ENCODE data around the gene STK26. TPM values are rescaled to one million over a fixed set of nuclear protein-coding genes. Genes with fewer than 3 reads are reported as not detected.
"Not testable (repeated sequence)": the region's sequence is repeated elsewhere in the genome, so short reads cannot be mapped to it uniquely, and the experiment has no call there.

STK26 gene
- total RNA-seq, 1 donor from 2014 or later: 17.9 TPM

DNA sequence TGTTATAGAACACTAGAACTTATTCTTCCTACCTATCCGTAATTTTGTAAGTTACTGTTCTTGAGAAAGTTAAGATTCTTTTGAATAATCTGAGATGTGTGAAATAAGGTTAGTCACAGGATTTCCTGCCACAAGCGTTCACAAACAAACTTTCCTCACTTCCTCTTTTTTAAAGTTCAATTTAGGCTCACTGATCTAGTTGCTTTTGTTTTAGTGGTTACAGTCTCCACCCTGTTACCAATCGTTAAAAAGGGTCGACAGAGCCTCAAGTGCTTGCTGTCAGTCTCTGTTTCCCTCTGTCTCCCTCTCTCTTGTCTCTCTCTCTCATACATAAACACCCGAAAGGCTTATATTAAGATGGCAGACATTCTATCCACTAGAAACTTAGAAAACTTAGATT lies 35.9 kb upstream of the STK26 start:
- Mint-ChIP-seq H3K27me3 (ENCODE audit: low read depth) (peaks cover 11% of the 10 kb centered on the region), H3K9me3 (ENCODE audit: low read depth) (peaks cover 3% of the 10 kb centered on the region), H3K36me3 (ENCODE audit: low read depth) (no peaks in the 10 kb centered on the region), H3K4me1 (ENCODE audit: low read depth) (peaks cover 2% of the 10 kb centered on the region), H3K4me3 (ENCODE audit: unreplicated experiment) (no peak overlapping the region), H3K27ac (ENCODE audit: unreplicated experiment) (no peak overlapping the region)
- DNase-seq (ENCODE audit: low spot score): no peak
- TF ChIP-seq, protein P1, sequence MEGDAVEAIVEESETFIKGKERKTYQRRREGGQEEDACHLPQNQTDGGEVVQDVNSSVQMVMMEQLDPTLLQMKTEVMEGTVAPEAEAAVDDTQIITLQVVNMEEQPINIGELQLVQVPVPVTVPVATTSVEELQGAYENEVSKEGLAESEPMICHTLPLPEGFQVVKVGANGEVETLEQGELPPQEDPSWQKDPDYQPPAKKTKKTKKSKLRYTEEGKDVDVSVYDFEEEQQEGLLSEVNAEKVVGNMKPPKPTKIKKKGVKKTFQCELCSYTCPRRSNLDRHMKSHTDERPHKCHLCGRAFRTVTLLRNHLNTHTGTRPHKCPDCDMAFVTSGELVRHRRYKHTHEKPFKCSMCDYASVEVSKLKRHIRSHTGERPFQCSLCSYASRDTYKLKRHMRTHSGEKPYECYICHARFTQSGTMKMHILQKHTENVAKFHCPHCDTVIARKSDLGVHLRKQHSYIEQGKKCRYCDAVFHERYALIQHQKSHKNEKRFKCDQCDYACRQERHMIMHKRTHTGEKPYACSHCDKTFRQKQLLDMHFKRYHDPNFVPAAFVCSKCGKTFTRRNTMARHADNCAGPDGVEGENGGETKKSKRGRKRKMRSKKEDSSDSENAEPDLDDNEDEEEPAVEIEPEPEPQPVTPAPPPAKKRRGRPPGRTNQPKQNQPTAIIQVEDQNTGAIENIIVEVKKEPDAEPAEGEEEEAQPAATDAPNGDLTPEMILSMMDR (IDR thresholded peaks at IDR 0.05): no peak

- H3K27me3 Mint-ChIP-seq (ENCODE audit: low read depth): peaks cover 9% of the 10 kb centered on the region
- H3K36me3 Mint-ChIP-seq (ENCODE audit: low read depth): no peaks in the 10 kb centered on the region
- H3K4me1 Mint-ChIP-seq (ENCODE audit: low read depth): peaks cover 2% of the 10 kb centered on the region
- no peak overlapping the region for H3K27ac Mint-ChIP-seq (ENCODE audit: unreplicated experiment)
- TF ChIP-seq, protein P1 (IDR thresholded peaks at IDR 0.05): no peak
- no peak for DNase-seq (ENCODE audit: low spot score)
- peaks cover 3% of the 10 kb centered on the region for H3K9me3 Mint-ChIP-seq (ENCODE audit: low read depth)
- H3K4me3 Mint-ChIP-seq (ENCODE audit: unreplicated experiment): no peak overlapping the region
Observed at GRCh38 chrX:131988236-131988635, 34.9 kb upstream of the STK26 start.

GRCh38 chrX:132001127-132001526 lies 22.0 kb upstream of the STK26 start:
- Mint-ChIP-seq H3K4me1 (ENCODE audit: low read depth) (no peaks in the 10 kb centered on the region), H3K27ac (ENCODE audit: unreplicated experiment) (no peak overlapping the region), H3K36me3 (ENCODE audit: low read depth) (peaks cover 2% of the 10 kb centered on the region), H3K4me3 (ENCODE audit: unreplicated experiment) (no peak overlapping the region), H3K9me3 (ENCODE audit: low read depth) (no peaks in the 10 kb centered on the region), H3K27me3 (ENCODE audit: low read depth) (peaks cover 2% of the 10 kb centered on the region)
- TF ChIP-seq, protein P1 (IDR thresholded peaks at IDR 0.05): no peak
- DNase-seq (ENCODE audit: low spot score): no peak

GRCh38 chrX:132004728-132005127 lies 18.4 kb upstream of the STK26 start:
- no peak for DNase-seq (ENCODE audit: low spot score)
- Mint-ChIP-seq H3K36me3 (ENCODE audit: low read depth) (peaks cover 2% of the 10 kb centered on the region), H3K27ac (ENCODE audit: unreplicated experiment) (no peak overlapping the region), H3K27me3 (ENCODE audit: low read depth) (peaks cover 10% of the 10 kb centered on the region), H3K9me3 (ENCODE audit: low read depth) (no peaks in the 10 kb centered on the region), H3K4me1 (ENCODE audit: low read depth) (no peaks in the 10 kb centered on the region), H3K4me3 (ENCODE audit: unreplicated experiment) (no peak overlapping the region)
- TF ChIP-seq, protein P1 (IDR thresholded peaks at IDR 0.05): no peak

DNA sequence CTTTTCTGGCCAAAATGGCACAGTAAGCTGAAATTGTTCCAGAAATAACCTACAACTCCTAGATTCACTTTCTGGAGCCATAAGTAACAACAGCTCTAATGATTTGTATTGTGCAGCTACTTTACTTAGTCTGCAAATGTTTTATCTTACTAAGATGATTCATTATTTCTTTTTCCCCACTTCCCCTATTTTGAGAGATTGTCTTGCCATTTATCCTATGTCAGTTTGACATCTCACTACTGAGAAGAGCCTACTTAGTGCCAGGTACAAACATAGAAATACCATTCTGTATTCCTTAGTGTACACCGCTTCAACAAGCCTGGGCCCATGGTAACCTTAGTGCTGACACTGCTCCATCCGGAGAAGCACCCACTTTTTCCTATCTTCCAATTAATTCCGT lies 13.8 kb upstream of the STK26 start:
- Mint-ChIP-seq H3K4me3 (ENCODE audit: unreplicated experiment) (no peak overlapping the region), H3K4me1 (ENCODE audit: low read depth) (no peaks in the 10 kb centered on the region), H3K36me3 (ENCODE audit: low read depth) (no peaks in the 10 kb centered on the region), H3K27ac (ENCODE audit: unreplicated experiment) (no peak overlapping the region), H3K9me3 (ENCODE audit: low read depth) (no peaks in the 10 kb centered on the region), H3K27me3 (ENCODE audit: low read depth) (peaks cover 13% of the 10 kb centered on the region)
- TF ChIP-seq, protein P1 (IDR thresholded peaks at IDR 0.05): no peak
- no peak for DNase-seq (ENCODE audit: low spot score)

DNA sequence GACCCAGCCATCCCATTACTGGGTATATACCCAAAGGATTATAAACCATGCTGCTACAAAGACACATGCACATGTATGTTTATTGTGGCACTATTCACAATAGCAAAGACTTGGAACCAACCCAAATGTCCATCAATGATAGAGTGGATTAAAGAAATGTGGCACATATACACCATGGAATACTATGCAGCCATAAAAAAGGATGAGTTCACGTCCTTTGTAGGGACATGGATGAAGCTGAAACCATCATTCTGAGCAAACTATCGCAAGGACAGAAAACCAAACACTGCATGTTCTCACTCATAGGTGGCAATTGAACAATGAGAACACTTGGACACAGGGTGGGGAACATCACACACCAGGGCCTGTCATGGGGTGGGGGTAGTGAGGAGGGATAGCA lies 12.9 kb upstream of the STK26 start:
- not testable (repeated sequence) for H3K4me3 Mint-ChIP-seq (ENCODE audit: unreplicated experiment); H3K4me1 Mint-ChIP-seq (ENCODE audit: low read depth); H3K9me3 Mint-ChIP-seq (ENCODE audit: low read depth)

More for the DNA sequence above, 12.9 kb upstream of the STK26 start:
- H3K27me3 Mint-ChIP-seq (ENCODE audit: low read depth): peaks cover 13% of the 10 kb centered on the region
- not testable (repeated sequence) for DNase-seq (ENCODE audit: low spot score); H3K36me3 Mint-ChIP-seq (ENCODE audit: low read depth); H3K27ac Mint-ChIP-seq (ENCODE audit: unreplicated experiment)
